WTC11 (cell line): ENCODE measurements around the gene TSSC4. TPM values are rescaled to one million over a fixed set of nuclear protein-coding genes. Genes with fewer than 3 reads are reported as not detected.

ENCODE experiments used
- ATAC-seq: fragments of 200-7000 bp; cut with Tn5 transposase; 2 replicates; pipeline ENCODE4 v1.10.0; 2021; ENCODE audit warnings: mild to moderate bottlenecking, moderate library complexity
- CTCF ChIA-PET: fragments of 300-600 bp; sonication (Branson Sonifier 250); formaldehyde crosslinking; loops from one replicate; lab custom pipeline; 2021; ENCODE audit warnings: antibody characterized with exemption; lab: Charles Lee
- POLR2A ChIA-PET: fragments of 350-600 bp; sonication (Branson Sonifier 250); formaldehyde crosslinking; loops from one replicate; lab custom pipeline; 2021; ENCODE audit warnings: antibody characterized with exemption; lab: Charles Lee
- DNase-seq: peaks from one replicate; pipeline ENCODE4 v3.0.0; 2021; ENCODE audit warnings: low spot score
- H3K27ac Mint-ChIP-seq: 2 replicates; pipeline ENCODE4 v1.8.0; 2021; ENCODE audit warnings: mixed read lengths
- H3K27me3 Mint-ChIP-seq: 2 replicates; pipeline ENCODE4 v1.8.0; 2021; ENCODE audit warnings: low read depth, mild to moderate bottlenecking, moderate library complexity, mixed read lengths
- H3K36me3 Mint-ChIP-seq: 2 replicates; pipeline ENCODE4 v1.8.0; 2021; ENCODE audit warnings: mixed read lengths
- H3K4me1 Mint-ChIP-seq: 2 replicates; pipeline ENCODE4 v1.8.0; 2022; ENCODE audit warnings: mixed read lengths
- H3K4me3 Mint-ChIP-seq: 2 replicates; pipeline ENCODE4 v1.8.0; 2021; ENCODE audit warnings: mild to moderate bottlenecking, moderate library complexity, mixed read lengths
- H3K9me3 Mint-ChIP-seq: 2 replicates; pipeline ENCODE4 v1.8.0; 2021; ENCODE audit warnings: mixed read lengths
- ATF3 ChIP-seq: sonication (generic); formaldehyde crosslinking; conservative IDR thresholded peaks from 2 replicates; pipeline ENCODE4 v1.8.1; 2022; ENCODE audit warnings: mild to moderate bottlenecking, missing genetic modification reagents
- ATF6 ChIP-seq: sonication (generic); formaldehyde crosslinking; IDR thresholded peaks from 2 replicates; pipeline ENCODE4 v1.8.1; 2023; ENCODE audit warnings: mild to moderate bottlenecking, missing genetic modification reagents
- FOXP1 ChIP-seq: sonication (generic); formaldehyde crosslinking; IDR thresholded peaks from 2 replicates; pipeline ENCODE4 v1.8.0; 2022; ENCODE audit warnings: missing genetic modification reagents, mild to moderate bottlenecking, moderate library complexity, borderline replicate concordance
- GRHL2 ChIP-seq: fragments of 250-450 bp; sonication (Bioruptor Pico); IDR thresholded peaks from 2 replicates; pipeline ENCODE4 v1.8.0; 2022; ENCODE audit warnings: mild to moderate bottlenecking, moderate library complexity; ENCODE audit not compliant: insufficient replicate concordance, severe bottlenecking
- HMGA2 ChIP-seq: fragments of 250-450 bp; sonication (Bioruptor Pico); IDR thresholded peaks from 2 replicates; pipeline ENCODE4 v1.4.0; 2021; ENCODE audit warnings: mild to moderate bottlenecking, moderate library complexity
- HMGXB4 ChIP-seq: sonication (generic); formaldehyde crosslinking; IDR thresholded peaks from 2 replicates; pipeline ENCODE4 v1.8.1; 2023; ENCODE audit warnings: mild to moderate bottlenecking, moderate library complexity, missing genetic modification reagents
- IRF1 ChIP-seq: sonication (generic); formaldehyde crosslinking; IDR thresholded peaks from 2 replicates; pipeline ENCODE4 v1.8.0; 2023; ENCODE audit warnings: missing genetic modification reagents
- NR3C1 ChIP-seq: sonication (generic); formaldehyde crosslinking; conservative IDR thresholded peaks from 2 replicates; pipeline ENCODE4 v1.8.1; 2023; ENCODE audit warnings: low read depth, mild to moderate bottlenecking, missing genetic modification reagents
- SMAD4 ChIP-seq: sonication (generic); formaldehyde crosslinking; IDR thresholded peaks from 2 replicates; pipeline ENCODE4 v1.8.0; 2022; ENCODE audit warnings: mild to moderate bottlenecking, missing genetic modification reagents
- STAT6 ChIP-seq: sonication (generic); formaldehyde crosslinking; conservative IDR thresholded peaks from 2 replicates; pipeline ENCODE4 v1.8.1; 2023; ENCODE audit warnings: mild to moderate bottlenecking, low read depth, missing genetic modification reagents, moderate library complexity
- TEAD4 ChIP-seq: sonication (generic); formaldehyde crosslinking; IDR thresholded peaks from 2 replicates; pipeline ENCODE4 v1.8.0; 2022; ENCODE audit warnings: mild to moderate bottlenecking, missing genetic modification reagents
- ZBTB43 ChIP-seq: sonication (generic); formaldehyde crosslinking; IDR thresholded peaks from 2 replicates; pipeline ENCODE4 v1.8.1; 2023; ENCODE audit warnings: mild to moderate bottlenecking, missing genetic modification reagents
- ZNF317 ChIP-seq: sonication (generic); formaldehyde crosslinking; IDR thresholded peaks from 2 replicates; pipeline ENCODE4 v1.8.1; 2023; ENCODE audit warnings: low read depth, mild to moderate bottlenecking, moderate library complexity, missing genetic modification reagents, borderline replicate concordance
- ZNF416 ChIP-seq: fragments of 250-450 bp; sonication (Bioruptor Pico); IDR thresholded peaks from 2 replicates; pipeline ENCODE4 v1.9.0; 2021; ENCODE audit warnings: mild to moderate bottlenecking, inconsistent platforms
- total RNA-seq: library from RNA; stranded (reverse); gene quantifications from 3 replicates; pipeline ENCODE4 v1.2.3, GENCODE V29; 2021

Gene TSSC4
- total RNA-seq, 1 experiment from 2014 or later, result 41.4 TPM

- no peak for TF ChIP-seq ATF6
- TF ChIP-seq FOXP1 (CRISPR knock-in tag), result no peak
- TF ChIP-seq SMAD4 (CRISPR knock-in tag), result no peak
These were observed 19.7 kb upstream of the TSSC4 start (continued) for GRCh38 chr11:2380807-2381350.

- no peaks in the 10 kb centered on the region for H3K9me3 Mint-ChIP-seq
- CTCF ChIA-PET, result interaction anchor here (1.0 to 4.3 kb wide), 3 partner anchors 9 to 76 kb away, joined by 3 to 23 read pairs (median 20); no protein-coding TSS in a partner anchor
- TF ChIP-seq ZNF416 (CRISPR knock-in tag) (no peak), TEAD4 (CRISPR knock-in tag) (no peak)
- TF ChIP-seq, all 79 proteins: peak for 0
- Mint-ChIP-seq H3K27me3 (peaks cover 1% of the 10 kb centered on the region; the same call in 1 of the 2 replicates), H3K4me3 (no peak overlapping the region), H3K36me3 (no peaks in the 10 kb centered on the region), H3K27ac (peak overlapping the region; percentile 74), H3K4me1 (peaks cover 20% of the 10 kb centered on the region)
- ATAC-seq, result no peak
- POLR2A ChIA-PET, result no interaction called here
- DNase-seq, result no peak
These were observed 18.9 kb upstream of the TSSC4 start for GRCh38 chr11:2381494-2382128.

- ChIA-PET CTCF (interaction anchor here (0.9 to 4.3 kb wide), 5 partner anchors 8 to 149 kb away, joined by 3 to 23 read pairs (median 4); partner anchors contain the start of gene TSSC4), POLR2A (no interaction called here)
- Mint-ChIP-seq H3K36me3 (no peaks in the 10 kb centered on the region), H3K4me3 (no peak overlapping the region), H3K4me1 (peaks cover 20% of the 10 kb centered on the region), H3K9me3 (no peaks in the 10 kb centered on the region), H3K27me3 (no peaks in the 10 kb centered on the region), H3K27ac (no peak overlapping the region)
- no peak for ATAC-seq
- TF ChIP-seq ATF3 (CRISPR knock-in tag), result no peak
- TF ChIP-seq ZBTB43 (CRISPR knock-in tag), result no peak
- TF ChIP-seq STAT6 (CRISPR knock-in tag), result no peak
- TF ChIP-seq HMGA2, result no peak
- TF ChIP-seq HMGXB4 (CRISPR knock-in tag), result no peak
- no peak for TF ChIP-seq SMAD4 (CRISPR knock-in tag)
- no peak for TF ChIP-seq NR3C1 (CRISPR knock-in tag)
- TF ChIP-seq ZNF416 (CRISPR knock-in tag), result no peak
- no peak for TF ChIP-seq ZNF317
- TF ChIP-seq GRHL2 (CRISPR knock-in tag), result no peak
- TF ChIP-seq IRF1 (CRISPR knock-in tag), result no peak
- no peak for DNase-seq
These were observed 18.4 kb upstream of the TSSC4 start for GRCh38 chr11:2382129-2382517.
